Measurements from ENCODE around the gene MOSPD2. TPM values are rescaled to one million over a fixed set of nuclear protein-coding genes. Genes with fewer than 3 reads are reported as not detected.

The MOSPD2 gene
- total RNA-seq, 1 donor from 2014 or later = 17.4 TPM

GRCh38 chrX:14948691-14949090 is 75.5 kb downstream of the MOSPD2 start:
- Histone ChIP-seq H3K4me3 (no peak overlapping the region), H3K4me1 (no peaks in the 10 kb centered on the region), H3K36me3 (no peaks in the 10 kb centered on the region), H3K9me3 (no peaks in the 10 kb centered on the region), H3K27me3 (no peaks in the 10 kb centered on the region), H3K27ac (no peak overlapping the region)
- intact Hi-C loops (cut with DNase I) = no loop called here
- no peak for DNase-seq (ENCODE audit: extremely low spot score in 2 of 2)
- TF ChIP-seq POLR2A (IDR thresholded peaks at IDR 0.05) (no peak), POLR2AphosphoS5 (IDR thresholded peaks at IDR 0.05; ENCODE audit: insufficient read depth in 1 of 2, low read depth in 1 of 2) (no peak)
- TF ChIP-seq, protein P1, sequence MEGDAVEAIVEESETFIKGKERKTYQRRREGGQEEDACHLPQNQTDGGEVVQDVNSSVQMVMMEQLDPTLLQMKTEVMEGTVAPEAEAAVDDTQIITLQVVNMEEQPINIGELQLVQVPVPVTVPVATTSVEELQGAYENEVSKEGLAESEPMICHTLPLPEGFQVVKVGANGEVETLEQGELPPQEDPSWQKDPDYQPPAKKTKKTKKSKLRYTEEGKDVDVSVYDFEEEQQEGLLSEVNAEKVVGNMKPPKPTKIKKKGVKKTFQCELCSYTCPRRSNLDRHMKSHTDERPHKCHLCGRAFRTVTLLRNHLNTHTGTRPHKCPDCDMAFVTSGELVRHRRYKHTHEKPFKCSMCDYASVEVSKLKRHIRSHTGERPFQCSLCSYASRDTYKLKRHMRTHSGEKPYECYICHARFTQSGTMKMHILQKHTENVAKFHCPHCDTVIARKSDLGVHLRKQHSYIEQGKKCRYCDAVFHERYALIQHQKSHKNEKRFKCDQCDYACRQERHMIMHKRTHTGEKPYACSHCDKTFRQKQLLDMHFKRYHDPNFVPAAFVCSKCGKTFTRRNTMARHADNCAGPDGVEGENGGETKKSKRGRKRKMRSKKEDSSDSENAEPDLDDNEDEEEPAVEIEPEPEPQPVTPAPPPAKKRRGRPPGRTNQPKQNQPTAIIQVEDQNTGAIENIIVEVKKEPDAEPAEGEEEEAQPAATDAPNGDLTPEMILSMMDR (IDR thresholded peaks at IDR 0.05) = no peak

GRCh38 chrX:14956813-14957582 is 83.8 kb downstream of the MOSPD2 start:
- DNase-seq (ENCODE audit: extremely low spot score in 2 of 2) = no peak
- Histone ChIP-seq H3K9me3 (no peaks in the 10 kb centered on the region), H3K4me3 (no peak overlapping the region), H3K27ac (no peak overlapping the region), H3K36me3 (no peaks in the 10 kb centered on the region), H3K27me3 (no peaks in the 10 kb centered on the region), H3K4me1 (no peaks in the 10 kb centered on the region)
- intact Hi-C loops (cut with DNase I) = no loop called here
- TF ChIP-seq, protein P1 (IDR thresholded peaks at IDR 0.05) = no peak
- TF ChIP-seq POLR2A (IDR thresholded peaks at IDR 0.05) (no peak), POLR2AphosphoS5 (IDR thresholded peaks at IDR 0.05; ENCODE audit: insufficient read depth in 1 of 2, low read depth in 1 of 2) (no peak)

DNA sequence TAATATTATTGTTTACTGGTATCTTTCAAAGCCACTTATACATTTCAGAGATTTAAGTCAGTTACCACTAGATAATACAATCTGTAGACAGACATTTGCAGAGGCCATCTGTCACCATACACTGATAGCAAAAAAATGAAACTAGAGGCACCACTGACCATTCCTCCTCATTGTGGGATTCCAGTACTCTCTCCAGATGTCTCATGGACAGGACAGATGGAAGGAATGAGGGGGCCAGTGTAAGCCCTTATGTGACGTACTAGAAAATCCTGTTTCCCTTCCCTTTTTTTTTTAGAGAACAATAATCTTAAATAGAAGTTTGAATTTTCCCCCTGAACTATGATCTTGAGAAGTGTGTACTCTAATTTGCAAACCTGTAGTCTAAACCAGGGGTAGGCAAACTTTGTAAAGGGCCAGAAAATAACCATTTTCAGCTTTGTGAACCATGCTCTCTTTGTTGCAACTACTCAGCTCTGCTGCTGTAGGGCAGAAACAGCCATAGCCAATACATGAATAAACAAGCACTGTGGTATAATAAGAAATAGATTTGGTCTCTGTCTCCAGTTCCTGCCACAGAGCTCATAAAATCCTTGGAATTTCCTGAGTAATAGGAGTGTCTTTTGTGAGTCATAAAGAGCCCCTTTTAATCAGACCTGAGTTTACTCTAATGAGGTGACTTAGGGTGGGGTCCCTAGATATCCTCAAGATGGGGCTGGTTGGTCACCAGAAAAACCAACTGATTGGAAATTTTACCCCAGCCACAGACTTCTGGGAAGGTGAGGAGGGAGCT is 90.4 kb downstream of the MOSPD2 start:
- intact Hi-C loops (cut with DNase I) = no loop called here
- no peak overlapping the region for H3K27ac ChIP-seq
- H3K4me1 ChIP-seq = peaks cover 8% of the 10 kb centered on the region
- H3K4me3 ChIP-seq = no peak overlapping the region
- H3K27me3 ChIP-seq = no peaks in the 10 kb centered on the region
- H3K36me3 ChIP-seq = no peaks in the 10 kb centered on the region
- no peaks in the 10 kb centered on the region for H3K9me3 ChIP-seq
- TF ChIP-seq POLR2A (IDR thresholded peaks at IDR 0.05) (no peak), POLR2AphosphoS5 (IDR thresholded peaks at IDR 0.05; ENCODE audit: insufficient read depth in 1 of 2, low read depth in 1 of 2) (no peak)
- TF ChIP-seq, protein P1 (IDR thresholded peaks at IDR 0.05) = no peak
- no peak for DNase-seq (ENCODE audit: extremely low spot score in 2 of 2)

- TF ChIP-seq POLR2A (IDR thresholded peaks at IDR 0.05) = no peak
- TF ChIP-seq, protein P1 (IDR thresholded peaks at IDR 0.05) = no peak
- no peak for TF ChIP-seq POLR2AphosphoS5 (IDR thresholded peaks at IDR 0.05; ENCODE audit: insufficient read depth in 1 of 2, low read depth in 1 of 2)
- Histone ChIP-seq H3K4me1 (peaks cover 8% of the 10 kb centered on the region), H3K27ac (no peak overlapping the region), H3K9me3 (no peaks in the 10 kb centered on the region), H3K27me3 (no peaks in the 10 kb centered on the region), H3K36me3 (no peaks in the 10 kb centered on the region), H3K4me3 (no peak overlapping the region)
- no peak for DNase-seq (ENCODE audit: extremely low spot score in 2 of 2)
- intact Hi-C loops (cut with DNase I) = no loop called here
Observed at GRCh38 chrX:14964500-14964899, 91.3 kb downstream of the MOSPD2 start.

Other genes starting within 250 kb of the MOSPD2 start
- gene FANCB, start 352 bp upstream of the MOSPD2 start, total RNA-seq = 0.74 TPM

Measured in vagina (tissue), 2 donors.